HG02943 (cell line): ENCODE measurements around the gene RD3L.

Source experiments
- ATAC-seq: cut with Tn5 transposase; IDR thresholded peaks from one replicate; pipeline ENCODE4 v1.9.1; 2021; ENCODE audit warnings: mild to moderate bottlenecking, low read depth, moderate library complexity; ENCODE audit not compliant: unreplicated experiment

Gene RD3L

GRCh38 chr14:103897075-103897947 is 45.0 kb downstream of the RD3L start:
- ATAC-seq = no peak

GRCh38 chr14:103896578-103896977 is 45.8 kb downstream of the RD3L start:
- ATAC-seq = no peak

- no peak for ATAC-seq
These were observed 47.6 kb downstream of the RD3L start for GRCh38 chr14:103894723-103895059.

GRCh38 chr14:103894034-103894722 is 48.2 kb downstream of the RD3L start:
- no peak for ATAC-seq

GRCh38 chr14:103892247-103892646 is 50.1 kb downstream of the RD3L start:
- ATAC-seq = no peak

GRCh38 chr14:103891667-103892215 is 50.6 kb downstream of the RD3L start:
- no peak for ATAC-seq

GRCh38 chr14:103890821-103891666 is 51.3 kb downstream of the RD3L start:
- ATAC-seq = no peak
